CD4-positive, alpha-beta T cell (primary cell): ENCODE measurements around the gene SLC24A4. TPM values are rescaled to one million over a fixed set of nuclear protein-coding genes. Genes with fewer than 3 reads are reported as not detected.
A peak's percentile ranks its signal among the peaks of the same experiment; 100 is the strongest.
"Not testable (repeated sequence)": the region's sequence is repeated elsewhere in the genome, so short reads cannot be mapped to it uniquely, and the experiment has no call there.

Experiments
- ATAC-seq: fragments of 200-7000 bp; cut with Tn5 transposase; one replicate; pipeline ENCODE4 v1.10.0; 2022; ENCODE audit warnings: mild to moderate bottlenecking; ENCODE audit not compliant: poor library complexity
- CTCF ChIA-PET: fragments of 350-600 bp; sonication (Branson Sonifier 250); formaldehyde crosslinking; loops from one replicate; lab custom pipeline; 2021; ENCODE audit warnings: antibody characterized with exemption, inconsistent platforms; lab: Charles Lee
- POLR2A ChIA-PET: fragments of 350-600 bp; sonication (Branson Sonifier 250); formaldehyde crosslinking; loops from one replicate; lab custom pipeline; 2021; ENCODE audit warnings: antibody characterized with exemption, inconsistent platforms; lab: Charles Lee
- DNase-seq, 14 experiments: peaks; one replicate each; pipeline ENCODE4 v3.0.0-alpha.2; 2013 to 2020; ENCODE audit warnings: mixed read lengths in 2 of 14
- H3K27ac ChIP-seq, 2 donors: one replicate each; pipeline versions ENCODE4 v1.5.1 to v1.7.0; 2013; ENCODE audit warnings: low read length in 2 of 2, low read depth in 1 of 2, mild to moderate bottlenecking in 1 of 2
- H3K27me3 ChIP-seq, 2 experiments: 1 replicate in 1 of 2; 2 replicates in 1 of 2; pipeline versions ENCODE4 v1.6.1 to v1.7.0; 2013; ENCODE audit warnings: low read length in 2 of 2, control low read depth in 1 of 2, mild to moderate bottlenecking in 1 of 2, moderate library complexity in 1 of 2; ENCODE audit not compliant: insufficient read depth in 2 of 2, control insufficient read depth in 1 of 2
- H3K36me3 ChIP-seq: one replicate; pipeline ENCODE4 v1.6.1; 2013; ENCODE audit warnings: low read length, control low read depth; ENCODE audit not compliant: insufficient read depth
- H3K4me1 ChIP-seq: one replicate; pipeline ENCODE4 v1.6.1; 2013; ENCODE audit warnings: low read length, control low read depth; ENCODE audit not compliant: insufficient read depth
- H3K4me3 ChIP-seq: one replicate; pipeline ENCODE4 v1.5.1; 2013; ENCODE audit warnings: mild to moderate bottlenecking, low read length, moderate library complexity
- H3K9me3 ChIP-seq, 2 experiments: 1 replicate in 1 of 2; 2 replicates in 1 of 2; pipeline versions ENCODE4 v1.6.1 to v1.7.0; 2013; ENCODE audit warnings: low read length in 2 of 2, mild to moderate bottlenecking in 2 of 2, control low read depth in 1 of 2, moderate library complexity in 1 of 2; ENCODE audit not compliant: control insufficient read depth in 1 of 2, insufficient read depth in 1 of 2
- H3K27ac Mint-ChIP-seq: one replicate; pipeline ENCODE4 v1.8.0; 2020; ENCODE audit warnings: mixed read lengths
- H3K27me3 Mint-ChIP-seq: one replicate; pipeline ENCODE4 v1.8.0; 2021; ENCODE audit warnings: mixed read lengths
- H3K36me3 Mint-ChIP-seq: one replicate; pipeline ENCODE4 v1.8.0; 2021; ENCODE audit warnings: low read depth, mixed read lengths
- H3K4me1 Mint-ChIP-seq: one replicate; pipeline ENCODE4 v1.8.0; 2021; ENCODE audit warnings: low read depth, mixed read lengths
- H3K4me3 Mint-ChIP-seq: one replicate; pipeline ENCODE4 v1.8.0; 2020; ENCODE audit warnings: mild to moderate bottlenecking, mixed read lengths
- H3K9me3 Mint-ChIP-seq: one replicate; pipeline ENCODE4 v1.8.0; 2020; ENCODE audit warnings: mixed read lengths
- CTCF ChIP-seq: fragments of 200-600 bp; IDR thresholded peaks from one replicate; pipeline ENCODE4 v1.8.0; 2022; ENCODE audit warnings: antibody characterized with exemption, mild to moderate bottlenecking
- intact Hi-C, 2 experiments: fragments of 100-400 bp; cut with DNase I in 1 of 2; cut with micrococcal nuclease in 1 of 2; formaldehyde crosslinking; loops; one replicate each; pipeline versions ENCODE4 v1.15.1 to v1.9.0; 2023 to 2025; cut with DNase I, micrococcal nuclease
- total RNA-seq, 174 experiments: library from RNA in 2 of 174; stranded (reverse) in 2 of 174; gene quantifications; one replicate each; pipeline ENCODE4 v1.2.3 and lab custom pipeline; 2021 to 2026

The SLC24A4 gene
- total RNA-seq, 2 experiments from 2014 or later = 0.11 to 0.19 TPM

- TF ChIP-seq CTCF = no peak
- Histone ChIP-seq H3K36me3 (no peaks in the 10 kb centered on the region), H3K27me3 (no peaks in the 10 kb centered on the region), H3K4me3 (no peak overlapping the region), H3K4me1 (peaks cover 57% of the 10 kb centered on the region), H3K27ac (peak overlapping the region; percentile 20 to 29), H3K9me3 (no peaks in the 10 kb centered on the region)
- CTCF ChIA-PET = interaction anchor here (0.7 kb wide), 2 partner anchors 21 to 51 kb away, joined by 3 read pairs; no protein-coding TSS in a partner anchor
- peak overlapping the region; percentile 61 for H3K27ac Mint-ChIP-seq
- H3K27me3 Mint-ChIP-seq = no peaks in the 10 kb centered on the region
- H3K36me3 Mint-ChIP-seq = no peaks in the 10 kb centered on the region
- DNase-seq (peak in 7 of 14 experiments; percentile 17 to 64 (median 57)), ATAC-seq (peak; percentile 74)
- no peaks in the 10 kb centered on the region for H3K9me3 Mint-ChIP-seq
- POLR2A ChIA-PET = interaction anchor here (0.7 to 1.6 kb wide), 8 partner anchors 9 to 495 kb away, joined by 3 to 6 read pairs (median 3); no protein-coding TSS in a partner anchor
- intact Hi-C loops = loop anchor here in 1 of 2 experiments (5.0 kb wide), 1 partner anchor 47 kb away; no protein-coding TSS in a partner anchor
- peak overlapping the region; percentile 56 for H3K4me3 Mint-ChIP-seq
- H3K4me1 Mint-ChIP-seq = peaks cover 52% of the 10 kb centered on the region
Measured at GRCh38 chr14:92534932-92535643, 212.1 kb downstream of the SLC24A4 start.

GRCh38 chr14:92536231-92536630, 213.3 kb downstream of the SLC24A4 start:
- ATAC-seq, H3K36me3 ChIP-seq, H3K27ac ChIP-seq, H3K9me3 ChIP-seq, H3K9me3 Mint-ChIP-seq, H3K36me3 Mint-ChIP-seq, H3K27me3 Mint-ChIP-seq, H3K27me3 ChIP-seq, DNase-seq, H3K4me3 ChIP-seq, CTCF ChIA-PET: not testable (repeated sequence)
- Mint-ChIP-seq H3K27ac (peak overlapping the region; percentile 64), H3K4me3 (peak overlapping the region; percentile 57), H3K4me1 (peaks cover 54% of the 10 kb centered on the region)
- peaks cover 58% of the 10 kb centered on the region for H3K4me1 ChIP-seq
- intact Hi-C loops = loop anchor here in 1 of 2 experiments (5.0 kb wide), 1 partner anchor 46 kb away; no protein-coding TSS in a partner anchor
- POLR2A ChIA-PET = interaction anchor here (0.8 kb wide), 1 partner anchor 51 kb away, joined by 3 read pairs; no protein-coding TSS in a partner anchor

GRCh38 chr14:92538412-92538985, 215.5 kb downstream of the SLC24A4 start:
- Histone ChIP-seq H3K4me3 (no peak overlapping the region), H3K36me3 (no peaks in the 10 kb centered on the region), H3K27ac (no peak overlapping the region), H3K4me1 (peaks cover 43% of the 10 kb centered on the region), H3K27me3 (no peaks in the 10 kb centered on the region), H3K9me3 (no peaks in the 10 kb centered on the region)
- Mint-ChIP-seq H3K27ac (no peak overlapping the region), H3K4me1 (peaks cover 70% of the 10 kb centered on the region), H3K9me3 (no peaks in the 10 kb centered on the region), H3K4me3 (peak overlapping the region; percentile 35), H3K27me3 (no peaks in the 10 kb centered on the region), H3K36me3 (no peaks in the 10 kb centered on the region)
- no peak for TF ChIP-seq CTCF
- no peak for DNase-seq
- ATAC-seq = no peak
- ChIA-PET POLR2A (interaction anchor here (1.2 to 2.4 kb wide), 3 partner anchors 11 to 24 kb away, joined by 4 to 5 read pairs (median 4); no protein-coding TSS in a partner anchor), CTCF (no interaction called here)
- intact Hi-C loops = loop anchor here in 1 of 2 experiments (5.0 kb wide), 1 partner anchor 44 kb away; no protein-coding TSS in a partner anchor
